HG02840 (cell line): Measurements from ENCODE around the gene FAM174C.
"Not testable (repeated sequence)": the region's sequence is repeated elsewhere in the genome, so short reads cannot be mapped to it uniquely, and the experiment has no call there.

ENCODE experiments used
- ATAC-seq: cut with Tn5 transposase; IDR thresholded peaks from one replicate; pipeline ENCODE4 v1.9.1; 2021; ENCODE audit warnings: mild to moderate bottlenecking, moderate library complexity, moderate number of reproducible peaks; ENCODE audit not compliant: unreplicated experiment, low FRiP score

FAM174C gene

GRCh38 chr19:1295169-1296012 is 20.1 kb downstream of the FAM174C start:
- no peak for ATAC-seq

GRCh38 chr19:1296078-1296477 is 20.7 kb downstream of the FAM174C start:
- ATAC-seq, result no peak

- ATAC-seq, result no peak
Measured at GRCh38 chr19:1296575-1297271, 21.4 kb downstream of the FAM174C start.

- no peak for ATAC-seq
Measured at GRCh38 chr19:1298235-1298634, 22.9 kb downstream of the FAM174C start.

- ATAC-seq, result no peak
Measured at GRCh38 chr19:1299801-1300200, 24.5 kb downstream of the FAM174C start.

- no peak for ATAC-seq
Measured at GRCh38 chr19:1300744-1301490, 25.6 kb downstream of the FAM174C start.

- no peak for ATAC-seq
Measured at GRCh38 chr19:1302533-1303239, 27.4 kb downstream of the FAM174C start.

- ATAC-seq, result no peak
Measured at GRCh38 chr19:1304197-1304924, 29.0 kb downstream of the FAM174C start.

GRCh38 chr19:1305354-1305753 is 30.0 kb downstream of the FAM174C start:
- ATAC-seq, result not testable (repeated sequence)

GRCh38 chr19:1307320-1307719 is 32.0 kb downstream of the FAM174C start:
- no peak for ATAC-seq

- ATAC-seq, result no peak
Measured at GRCh38 chr19:1307755-1308303, 32.5 kb downstream of the FAM174C start.

- ATAC-seq, result no peak
Measured at GRCh38 chr19:1308718-1309117, 33.4 kb downstream of the FAM174C start.

- no peak for ATAC-seq
Measured at GRCh38 chr19:1309977-1310852, 34.9 kb downstream of the FAM174C start.

- no peak for ATAC-seq
Measured at GRCh38 chr19:1310853-1311180, 35.5 kb downstream of the FAM174C start.

- ATAC-seq, result no peak
Measured at GRCh38 chr19:1311543-1312091, 36.3 kb downstream of the FAM174C start.

- no peak for ATAC-seq
Measured at GRCh38 chr19:1312767-1313694, 37.7 kb downstream of the FAM174C start.
